IMR-90 (cell line): ENCODE results near the gene TOMM34. TPM values are rescaled to one million over a fixed set of nuclear protein-coding genes. Genes with fewer than 3 reads are reported as not detected.
A peak's percentile ranks its signal among the peaks of the same experiment; 100 is the strongest.

Experiments used
- ATAC-seq: fragments of 200-7000 bp; cut with Tn5 transposase; 2 replicates; pipeline ENCODE4 v1.9.1; 2020; ENCODE audit warnings: low read depth, mild to moderate bottlenecking, moderate library complexity
- BruUV-seq: library from RNA; stranded (reverse); fragments of 400-500 nt; replicated peaks from 2 replicates; lab custom pipeline; 2021; lab: Mats Ljungman, UMichigan
- CTCF ChIA-PET: fragments of 300-600 bp; formaldehyde crosslinking; extraction: SDS; loops from one replicate; lab custom pipeline; 2021; ENCODE audit warnings: antibody characterized with exemption; lab: Yijun Ruan, JAX
- POLR2A ChIA-PET: fragments of 300-600 bp; sonication (Branson Sonifier 250); formaldehyde crosslinking; loops from one replicate; lab custom pipeline; 2022; ENCODE audit warnings: antibody characterized with exemption; ENCODE audit not compliant: unreplicated experiment; lab: Charles Lee
- DNase-seq: peaks from one replicate; pipeline ENCODE4 v3.0.0; 2013
- H2AFZ ChIP-seq: replicated peaks from 2 replicates; pipeline ENCODE3; 2013; ENCODE audit warnings: low read length, mild to moderate bottlenecking; ENCODE audit not compliant: poor library complexity
- H2AK5ac ChIP-seq: 2 replicates; pipeline ENCODE4 v1.6.1; 2013; ENCODE audit warnings: low read depth, low read length, inconsistent platforms
- H2AK9ac ChIP-seq: replicated peaks from 2 replicates; pipeline ENCODE3; 2013; ENCODE audit warnings: mild to moderate bottlenecking, low read depth, low read length, moderate library complexity; ENCODE audit not compliant: poor library complexity
- H2BK120ac ChIP-seq: 2 replicates; pipeline ENCODE4 v1.6.1; 2013; ENCODE audit warnings: low read depth, low read length, inconsistent platforms
- H2BK15ac ChIP-seq: 3 replicates; pipeline ENCODE4 v1.6.1; 2013; ENCODE audit warnings: low read depth, low read length, inconsistent platforms
- H2BK20ac ChIP-seq: 2 replicates; pipeline ENCODE4 v1.6.1; 2013; ENCODE audit warnings: low read depth, mild to moderate bottlenecking, inconsistent platforms, low read length, moderate library complexity
- H2BK5ac ChIP-seq: 2 replicates; pipeline ENCODE4 v1.6.1; 2013; ENCODE audit warnings: mild to moderate bottlenecking, low read depth, low read length, inconsistent platforms; ENCODE audit not compliant: poor library complexity, severe bottlenecking
- H3K14ac ChIP-seq: replicated peaks from 2 replicates; pipeline ENCODE4 v1.6.1; 2013; ENCODE audit warnings: low read depth, low read length, inconsistent platforms
- H3K18ac ChIP-seq: 2 replicates; pipeline ENCODE4 v1.6.1; 2013; ENCODE audit warnings: low read depth, low read length, control low read depth
- H3K23ac ChIP-seq: 2 replicates; pipeline ENCODE4 v1.6.1; 2013; ENCODE audit warnings: low read depth, low read length, inconsistent platforms
- H3K27ac ChIP-seq: 2 replicates; pipeline ENCODE4 v1.5.1; 2013; ENCODE audit warnings: mild to moderate bottlenecking, control low read depth, low read length; ENCODE audit not compliant: insufficient read depth
- H3K27me3 ChIP-seq: 2 replicates; pipeline ENCODE4 v1.6.1; 2013; ENCODE audit warnings: low read length; ENCODE audit not compliant: control insufficient read depth, insufficient read depth
- H3K36me3 ChIP-seq: 2 replicates; pipeline ENCODE4 v1.6.1; 2013; ENCODE audit warnings: low read length, mixed read lengths; ENCODE audit not compliant: control insufficient read depth, insufficient read depth
- H3K4ac ChIP-seq: 2 replicates; pipeline ENCODE4 v1.6.1; 2013; ENCODE audit warnings: low read depth, low read length, inconsistent platforms
- H3K4me1 ChIP-seq: 2 replicates; pipeline ENCODE4 v1.6.1; 2013; ENCODE audit warnings: low read length, mixed read lengths; ENCODE audit not compliant: control insufficient read depth, insufficient read depth
- H3K4me2 ChIP-seq: 2 replicates; pipeline ENCODE4 v1.6.1; 2013; ENCODE audit warnings: low read depth, mild to moderate bottlenecking, control low read depth, low read length, moderate library complexity
- H3K4me3 ChIP-seq: 2 replicates; pipeline ENCODE4 v1.5.1; 2013; ENCODE audit warnings: low read depth, mild to moderate bottlenecking, control low read depth, low read length, moderate library complexity; ENCODE audit not compliant: insufficient read depth
- H3K56ac ChIP-seq: 2 replicates; pipeline ENCODE4 v1.6.1; 2013; ENCODE audit warnings: low read length, inconsistent platforms; ENCODE audit not compliant: insufficient read depth; ENCODE audit errors: extremely low read depth
- H3K79me1 ChIP-seq, 2 experiments: 2 replicates each; pipeline ENCODE4 v1.6.1; 2013; ENCODE audit warnings: low read length in 2 of 2, inconsistent platforms in 1 of 2, low read depth in 1 of 2
- H3K9ac ChIP-seq: 2 replicates; pipeline ENCODE4 v1.6.1; 2013; ENCODE audit warnings: low read depth, low read length, control low read depth
- H3K9me1 ChIP-seq: 2 replicates; pipeline ENCODE4 v1.6.1; 2013; ENCODE audit warnings: low read length, inconsistent platforms; ENCODE audit not compliant: insufficient read depth
- H3K9me3 ChIP-seq: 2 replicates; pipeline ENCODE4 v1.6.1; 2013; ENCODE audit warnings: low read length; ENCODE audit not compliant: control insufficient read depth, insufficient read depth
- H4K20me1 ChIP-seq: 2 replicates; pipeline ENCODE4 v1.6.1; 2013; ENCODE audit warnings: low read length, inconsistent platforms; ENCODE audit not compliant: insufficient read depth
- H4K5ac ChIP-seq: 2 replicates; pipeline ENCODE4 v1.6.1; 2013; ENCODE audit warnings: mild to moderate bottlenecking, low read depth, low read length, control low read depth
- H4K8ac ChIP-seq, 2 experiments: 2 replicates each; pipeline ENCODE4 v1.6.1; 2013; ENCODE audit warnings: low read depth in 2 of 2, low read length in 2 of 2, control low read depth in 1 of 2, inconsistent platforms in 1 of 2
- H4K91ac ChIP-seq: 2 replicates; pipeline ENCODE4 v1.6.1; 2013; ENCODE audit warnings: low read depth, low read length, inconsistent platforms; ENCODE audit not compliant: insufficient read depth
- BHLHE40 ChIP-seq: fragments of 150-350 bp; IDR thresholded peaks from 2 replicates; pipeline ENCODE4 v1.6.1; 2016; ENCODE audit warnings: mild to moderate bottlenecking, low read depth, low read length
- CEBPB ChIP-seq: IDR thresholded peaks from 2 replicates; pipeline ENCODE4 v1.6.1; 2012; ENCODE audit warnings: low read depth, low read length, improper control_type of control experiment
- CHD1 ChIP-seq: IDR thresholded peaks from 2 replicates; pipeline ENCODE4 v1.6.1; 2012; ENCODE audit warnings: low read depth, low read length, improper control_type of control experiment
- MAFK ChIP-seq: IDR thresholded peaks from 2 replicates; pipeline ENCODE4 v1.6.1; 2012; ENCODE audit warnings: low read depth, low read length, improper control_type of control experiment
- NFE2L2 ChIP-seq: fragments of 150-350 bp; IDR thresholded peaks from 2 replicates; pipeline ENCODE4 v1.6.1; 2016; ENCODE audit warnings: low read depth, mild to moderate bottlenecking, low read length
- SMC3 ChIP-seq: fragments of 150-350 bp; IDR thresholded peaks from 2 replicates; pipeline ENCODE4 v1.6.1; 2016; ENCODE audit warnings: low read depth, mild to moderate bottlenecking, antibody characterized with exemption, low read length, moderate library complexity
- USF2 ChIP-seq: fragments of 150-350 bp; IDR thresholded peaks from 2 replicates; pipeline ENCODE4 v1.6.1; 2017; ENCODE audit warnings: mild to moderate bottlenecking, antibody characterized with exemption, low read length, low read depth
- WGBS, 2 experiments: methylation state at CpG; one replicate each; pipeline versions ENCODE4 v1.1.5 to v1.1.7; 2013; ENCODE audit warnings: missing lambda C conversion rate in 2 of 2; ENCODE audit not compliant: insufficient read length in 1 of 2; ENCODE audit errors: extremely low coverage in 2 of 2; 5-methylcytosine and 5-hydroxymethylcytosine counted together
- dilution Hi-C: fragments of 300-500 bp; cut with HindIII; formaldehyde crosslinking; loops from one replicate; pipeline ENCODE4 v1.14.3; 2018; ENCODE audit warnings: low sequenced_read_pairs; ENCODE audit not compliant: unreplicated experiment
- in situ Hi-C: fragments of 300-500 bp; cut with MboI; formaldehyde crosslinking; loops from 3 replicates; pipeline ENCODE4 v1.14.3; 2019; ENCODE audit warnings: low sequenced_read_pairs, inconsistent platforms, mixed read lengths
- intact Hi-C: fragments of 100-400 bp; cut with micrococcal nuclease; formaldehyde crosslinking; loops from 2 replicates; pipeline ENCODE4 v1.10.0; 2022
- polyA plus RNA-seq, 3 experiments: library from polyadenylated mRNA; depleted of rRNA; stranded (reverse); fragments of >200 nt; gene quantifications; 2 replicates each; pipeline ENCODE4 v1.2.3, GENCODE V29; 2012; ENCODE audit warnings: low replicate concordance in 1 of 3
- total RNA-seq: library from RNA; depleted of rRNA; stranded (reverse); fragments of >200 nt; gene quantifications from 2 replicates; pipeline ENCODE4 v1.2.3, GENCODE V29; 2012

Gene TOMM34
- total and polyA plus RNA-seq, 2 of the 4 experiments (the other 2 are of a cell fraction): 97.5 to 101 TPM

DNA sequence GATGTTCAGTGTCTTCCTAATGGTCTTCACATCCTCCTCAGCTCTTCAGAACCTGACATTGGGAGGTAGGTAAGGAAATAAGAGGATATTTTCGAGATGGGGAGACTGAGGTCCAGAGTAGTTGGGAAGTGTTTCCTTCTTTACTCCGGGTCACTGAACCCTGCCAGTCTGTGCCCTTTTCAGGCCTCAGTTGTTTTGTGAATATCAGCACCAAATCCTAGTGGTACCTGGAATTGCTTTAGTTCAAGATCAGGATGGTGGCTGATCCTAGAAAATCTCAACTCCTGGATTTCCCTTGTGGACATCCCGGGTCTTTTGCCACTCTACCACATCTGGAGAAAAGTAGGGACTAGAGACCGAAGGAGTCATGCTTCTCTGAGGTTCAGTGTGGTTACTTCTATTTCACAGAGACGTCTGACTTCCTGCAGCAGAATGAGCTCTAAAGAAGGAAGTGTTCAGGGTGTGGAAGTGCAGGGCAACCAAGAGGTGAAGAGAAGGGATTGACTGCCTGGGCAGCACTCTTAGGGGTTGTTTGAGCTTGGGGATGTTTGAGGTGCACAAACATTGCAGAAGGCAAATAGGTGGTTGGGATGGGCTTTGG is 7.1 kb upstream of the TOMM34 start:
- ChIA-PET CTCF (no interaction called here), POLR2A (no interaction called here)
- H2AK5ac ChIP-seq: 0 out of 2 replicates have a peak overlapping the region, but pooled peaks have one; percentile 7
- H3K9ac ChIP-seq: peak overlapping the region; percentile 83
- H3K4me3 ChIP-seq: peak overlapping the region; percentile 72
- peak overlapping the region; percentile 42; the same call in 1 of the 2 replicates for H3K4ac ChIP-seq
- H2AK9ac ChIP-seq: peak overlapping the region; percentile 92
- dilution Hi-C loops (no loop called here), in situ Hi-C loops (no loop called here), intact Hi-C loops (loop anchor here (10.0 kb wide), 1 partner anchor 807 kb away; no protein-coding TSS in a partner anchor)
- H3K9me3 ChIP-seq: no peaks in the 10 kb centered on the region
- peaks cover 2% of the 10 kb centered on the region; the same call in 1 of the 2 replicates for H3K36me3 ChIP-seq
- H4K91ac ChIP-seq: no peak overlapping the region
- peaks cover 10% of the 10 kb centered on the region for H3K9me1 ChIP-seq
- TF ChIP-seq USF2: no peak
- no peak for TF ChIP-seq NFE2L2
- no peak for TF ChIP-seq MAFK
- no peak for TF ChIP-seq SMC3
- no peak for TF ChIP-seq CHD1
- TF ChIP-seq CEBPB: no peak
- TF ChIP-seq BHLHE40: no peak
- H2BK120ac ChIP-seq: no peak overlapping the region
- no peak overlapping the region for H4K5ac ChIP-seq
- H3K23ac ChIP-seq: peak overlapping the region; percentile 84
- H4K8ac ChIP-seq: peak overlapping the region in 1 of 2 experiments; percentile 37; a peak in 2 of 4 replicates
- H3K4me2 ChIP-seq: peak overlapping the region; percentile 90
- BruUV-seq: no TSS peak
- no peak overlapping the region for H3K56ac ChIP-seq
- WGBS, 2 experiments: no CpG with 5 or more reads among the region's 5 CpGs
- H3K79me1 ChIP-seq: peaks cover 24 to 41% of the 10 kb centered on the region in 2 experiments
- H3K27me3 ChIP-seq: no peaks in the 10 kb centered on the region
- no peak for ATAC-seq
- no peak for DNase-seq
- H2AFZ ChIP-seq: no peak overlapping the region
- peak overlapping the region; percentile 28 for H3K14ac ChIP-seq
- H2BK5ac ChIP-seq: no peak overlapping the region
- H3K27ac ChIP-seq: no peak overlapping the region
- peaks cover 8% of the 10 kb centered on the region; the same call in 1 of the 2 replicates for H3K4me1 ChIP-seq
- H2BK15ac ChIP-seq: no peak overlapping the region
- H4K20me1 ChIP-seq: no peaks in the 10 kb centered on the region; the same call in 1 of the 2 replicates
- H3K18ac ChIP-seq: no peak overlapping the region
- no peak overlapping the region for H2BK20ac ChIP-seq
